HepG2 (cell line): ENCODE results near the gene RNASE13. TPM values are rescaled to one million over a fixed set of nuclear protein-coding genes. Genes with fewer than 3 reads are reported as not detected.

Source experiments
- ARNTL ChIP-seq: sonication (generic); formaldehyde crosslinking; IDR thresholded peaks from 2 replicates; pipeline ENCODE4 v1.4.0; 2020; ENCODE audit warnings: mild to moderate bottlenecking, missing genetic modification reagents
- CEBPB ChIP-seq: IDR thresholded peaks from 2 replicates; pipeline ENCODE4 v1.6.1; 2011; ENCODE audit warnings: low read depth, low read length, improper control_type of control experiment, borderline replicate concordance
- DR1 ChIP-seq: sonication (generic); formaldehyde crosslinking; IDR thresholded peaks from 2 replicates; pipeline ENCODE4 v1.8.0; 2021; ENCODE audit warnings: mild to moderate bottlenecking, missing genetic modification reagents, inconsistent platforms
- ETV5 ChIP-seq: IDR thresholded peaks from 2 replicates; pipeline ENCODE4 v1.6.1; 2018; ENCODE audit warnings: missing biosample characterization, missing genetic modification reagents, inconsistent platforms, borderline replicate concordance
- HNF4G ChIP-seq, 2 experiments: sonication (generic) in 1 of 2; formaldehyde crosslinking in 1 of 2; IDR thresholded peaks; 2 replicates each; pipeline versions ENCODE4 v1.4.0 to v1.6.1; 2011 to 2020; ENCODE audit warnings: borderline replicate concordance in 2 of 2, low read depth in 2 of 2, mild to moderate bottlenecking in 2 of 2, low read length in 1 of 2, missing genetic modification reagents in 1 of 2, moderate library complexity in 1 of 2
- HOXA7 ChIP-seq: sonication (generic); formaldehyde crosslinking; IDR thresholded peaks from 2 replicates; pipeline ENCODE4 v1.8.1; 2022; ENCODE audit warnings: mild to moderate bottlenecking, missing genetic modification reagents, moderate library complexity
- IKZF4 ChIP-seq: sonication (generic); formaldehyde crosslinking; IDR thresholded peaks from 2 replicates; pipeline ENCODE4 v1.5.1; 2020; ENCODE audit warnings: borderline replicate concordance, mild to moderate bottlenecking, low read depth, missing genetic modification reagents; ENCODE audit errors: not compliant biosample characterization
- PHF20 ChIP-seq: sonication (generic); formaldehyde crosslinking; IDR thresholded peaks from 2 replicates; pipeline ENCODE4 v1.5.0; 2020; ENCODE audit warnings: mild to moderate bottlenecking, missing genetic modification reagents
- POGK ChIP-seq: sonication (generic); formaldehyde crosslinking; conservative IDR thresholded peaks from 2 replicates; pipeline ENCODE4 v1.8.0; 2022; ENCODE audit warnings: mild to moderate bottlenecking, moderate library complexity, missing genetic modification reagents
- PRPF4 ChIP-seq: fragments of 200-400 bp; formaldehyde crosslinking; IDR thresholded peaks from 2 replicates; pipeline ENCODE4 v1.6.1; 2016; ENCODE audit warnings: low read length, low read depth; ENCODE audit not compliant: poor library complexity, severe bottlenecking
- SMARCE1 ChIP-seq: fragments of 450-650 bp; IDR thresholded peaks from 2 replicates; pipeline ENCODE4 v1.6.1; 2017; ENCODE audit warnings: borderline replicate concordance
- THAP7 ChIP-seq: sonication (generic); formaldehyde crosslinking; IDR thresholded peaks from 2 replicates; pipeline ENCODE4 v1.8.1; 2023; ENCODE audit warnings: mild to moderate bottlenecking, missing genetic modification reagents
- ZBTB26 ChIP-seq: IDR thresholded peaks from 2 replicates; pipeline ENCODE4 v1.6.1; 2016; ENCODE audit warnings: missing compliant biosample characterization, missing genetic modification reagents, borderline replicate concordance
- ZBTB4 ChIP-seq: sonication (generic); formaldehyde crosslinking; IDR thresholded peaks from 2 replicates; pipeline ENCODE4 v1.4.0; 2020; ENCODE audit warnings: missing genetic modification reagents, mild to moderate bottlenecking, borderline replicate concordance
- ZNF451 ChIP-seq: sonication (generic); formaldehyde crosslinking; IDR thresholded peaks from 2 replicates; pipeline ENCODE4 v1.5.0; 2020; ENCODE audit warnings: mild to moderate bottlenecking, missing genetic modification reagents
- ZNF772 ChIP-seq: sonication (generic); formaldehyde crosslinking; IDR thresholded peaks from 2 replicates; pipeline ENCODE4 v1.5.0; 2020; ENCODE audit warnings: mild to moderate bottlenecking, missing genetic modification reagents
- ZNF782 ChIP-seq: sonication (generic); formaldehyde crosslinking; IDR thresholded peaks from 2 replicates; pipeline ENCODE4 v1.4.0; 2020; ENCODE audit warnings: missing genetic modification reagents, mild to moderate bottlenecking, borderline replicate concordance
- ZSCAN29 ChIP-seq: sonication (generic); formaldehyde crosslinking; conservative IDR thresholded peaks from 2 replicates; pipeline ENCODE4 v1.4.0; 2020; ENCODE audit warnings: mild to moderate bottlenecking, missing genetic modification reagents
- polyA plus RNA-seq, 8 experiments: library from polyadenylated mRNA; depleted of rRNA in 3 of 8; stranded (reverse) in 7 of 8; unstranded in 1 of 8; fragments of >200 nt; fragmentation: Illumina TruSeq in 4 of 8; extraction: Trizol in 4 of 8; gene quantifications; 2 replicates each; pipeline versions ENCODE4 v1.2.1 to v1.2.3, GENCODE V29; 2011 to 2016; ENCODE audit warnings: low read depth in 4 of 8, missing spikeins in 1 of 8, mixed read lengths in 1 of 8; ENCODE audit not compliant: insufficient read depth in 1 of 8
- total RNA-seq, 5 experiments: library from RNA; depleted of rRNA; stranded (reverse); fragments of >200 nt; fragmentation: Illumina TruSeq; extraction: Trizol; gene quantifications; 2 replicates each; pipeline ENCODE4 v1.2.3, GENCODE V29; 2016; ENCODE audit warnings: low read depth in 1 of 5

Gene RNASE13
- total and polyA plus RNA-seq, 2 of the 13 experiments (the other 11 are each of a cell fraction or from before 2014, with no cell fraction given), result 1.0 TPM; not detected in 1

- TF ChIP-seq PRPF4 (no peak), ARNTL (CRISPR knock-in tag) (no peak), ETV5 (CRISPR knock-in tag) (peak; percentile 52; the same call in 1 of the 2 replicates), ZSCAN29 (no peak), IKZF4 (CRISPR knock-in tag) (no peak), HNF4G (IDR thresholded peaks at IDR 0.05; ENCODE audit: borderline replicate concordance, low read depth, low read length) (no peak), HNF4G (CRISPR knock-in tag; IDR thresholded peaks at IDR 0.05; ENCODE audit: borderline replicate concordance, low read depth) (peak; percentile 80), ZNF451 (CRISPR knock-in tag) (no peak), SMARCE1 (no peak), ZNF772 (CRISPR knock-in tag) (peak; percentile 51; the same call in 1 of the 2 replicates), CEBPB (no peak), POGK (CRISPR knock-in tag) (peak; percentile 66; the same call in 1 of the 2 replicates), ZBTB4 (CRISPR knock-in tag) (no peak), HOXA7 (no peak), PHF20 (CRISPR knock-in tag) (no peak), ZBTB26 (CRISPR knock-in tag) (no peak), THAP7 (CRISPR knock-in tag) (no peak), DR1 (CRISPR knock-in tag) (no peak), ZNF782 (CRISPR knock-in tag) (no peak; the same call in 1 of the 2 replicates)
Observed at GRCh38 chr14:21014761-21015190, 19.8 kb downstream of the RNASE13 start (continued).
